ENCODE results near the gene TULP4.

GRCh38 chr6:158559338-158559894, 247.2 kb downstream of the TULP4 start:
- TF ChIP-seq HDGF (IDR thresholded peaks at IDR 0.05; ENCODE audit: borderline replicate concordance), result no peak
- TF ChIP-seq ZNF384 (IDR thresholded peaks at IDR 0.05), result no peak
- TF ChIP-seq TARDBP (IDR thresholded peaks at IDR 0.05), result no peak
- no peak for TF ChIP-seq ELF4 (IDR thresholded peaks at IDR 0.05)
- no peak for TF ChIP-seq SP1 (IDR thresholded peaks at IDR 0.05)
- no peak for TF ChIP-seq ARNT (IDR thresholded peaks at IDR 0.05)
- TF ChIP-seq BHLHE40 (IDR thresholded peaks at IDR 0.05; ENCODE audit: borderline replicate concordance), result no peak
- no peak for TF ChIP-seq CTBP1 (IDR thresholded peaks at IDR 0.05; ENCODE audit: borderline replicate concordance)
- TF ChIP-seq FOXM1 (IDR thresholded peaks at IDR 0.05; ENCODE audit: borderline replicate concordance), result no peak
- no peak for TF ChIP-seq FOXA1 (IDR thresholded peaks at IDR 0.05)
- no peak for TF ChIP-seq PKNOX1 (IDR thresholded peaks at IDR 0.05)
- TF ChIP-seq NFRKB (IDR thresholded peaks at IDR 0.05), result no peak
- no peak for TF ChIP-seq SUZ12 (IDR thresholded peaks at IDR 0.05)
- TF ChIP-seq FOXK2 (IDR thresholded peaks at IDR 0.05), result no peak
